GM12864 (cell line): ENCODE measurements around the gene NFATC2.

Experiments
- DNase-seq: peaks from one replicate; pipeline ENCODE4 v3.0.0-alpha.2; 2011; ENCODE audit warnings: low read depth
- H3K4me3 ChIP-seq: 2 replicates; pipeline ENCODE4 v1.5.1; 2011; ENCODE audit warnings: mild to moderate bottlenecking, low read depth, low read length, control low read depth
- CTCF ChIP-seq: IDR thresholded peaks from 2 replicates; pipeline ENCODE4 v1.5.1; 2011; ENCODE audit warnings: low read depth, mild to moderate bottlenecking, moderate library complexity, low read length, control low read depth, inconsistent platforms; ENCODE audit errors: missing control alignments

NFATC2 gene

GRCh38 chr20:51490635-51491034, 51.9 kb downstream of the NFATC2 start:
- DNase-seq = no peak
- no peak for TF ChIP-seq CTCF
- H3K4me3 ChIP-seq = no peak overlapping the region

- DNase-seq = no peak
- no peak overlapping the region for H3K4me3 ChIP-seq
- TF ChIP-seq CTCF = no peak
Observed at GRCh38 chr20:51489611-51490010, 52.9 kb downstream of the NFATC2 start.

- H3K4me3 ChIP-seq = no peak overlapping the region
- no peak for DNase-seq
- no peak for TF ChIP-seq CTCF
Observed at GRCh38 chr20:51488331-51488730, 54.2 kb downstream of the NFATC2 start.

- DNase-seq = no peak
- no peak for TF ChIP-seq CTCF
- no peak overlapping the region for H3K4me3 ChIP-seq
Observed at GRCh38 chr20:51487565-51488268, 54.8 kb downstream of the NFATC2 start.

- DNase-seq = no peak
- TF ChIP-seq CTCF = no peak
- no peak overlapping the region for H3K4me3 ChIP-seq
Observed at GRCh38 chr20:51487076-51487475, 55.4 kb downstream of the NFATC2 start.

GRCh38 chr20:51486197-51487005, 56.1 kb downstream of the NFATC2 start:
- DNase-seq = no peak
- H3K4me3 ChIP-seq = no peak overlapping the region
- TF ChIP-seq CTCF = no peak
